Hematopoietic multipotent progenitor cell treated with erythropoietin and hydrocortisone succinate and interleukin-3 and kit ligand, for 6 days (in vitro differentiated cells): ENCODE results near the gene CD47.

Experiments
- DNase-seq: peaks from one replicate; pipeline ENCODE4 v3.0.0-alpha.2; 2015

CD47 gene

GRCh38 chr3:108008931-108009639, 81.7 kb downstream of the CD47 start:
- DNase-seq = no peak

- DNase-seq = no peak
Measured at GRCh38 chr3:108008106-108008505, 82.7 kb downstream of the CD47 start.

GRCh38 chr3:108006881-108007331, 83.9 kb downstream of the CD47 start:
- DNase-seq = no peak

- DNase-seq = peak; percentile 95
Measured at GRCh38 chr3:108006077-108006771, 84.6 kb downstream of the CD47 start.

- DNase-seq = peak; percentile 46
Measured at GRCh38 chr3:108004647-108005046, 86.2 kb downstream of the CD47 start.

GRCh38 chr3:108001457-108001856, 89.4 kb downstream of the CD47 start:
- no peak for DNase-seq

GRCh38 chr3:107999215-107999775, 91.5 kb downstream of the CD47 start:
- DNase-seq = no peak

- DNase-seq = no peak
Measured at GRCh38 chr3:107997671-107998070, 93.2 kb downstream of the CD47 start.

GRCh38 chr3:107995823-107996222, 95.0 kb downstream of the CD47 start:
- no peak for DNase-seq

GRCh38 chr3:107994956-107995715, 95.7 kb downstream of the CD47 start:
- DNase-seq = no peak

GRCh38 chr3:107994181-107994580, 96.7 kb downstream of the CD47 start:
- DNase-seq = no peak

- no peak for DNase-seq
Measured at GRCh38 chr3:107993771-107994170, 97.1 kb downstream of the CD47 start.
